GM18498 (cell line): ENCODE results near the gene IGF2R.

ENCODE experiments used
- ATAC-seq: cut with Tn5 transposase; IDR thresholded peaks from one replicate; pipeline ENCODE4 v1.9.1; 2021; ENCODE audit warnings: mild to moderate bottlenecking, moderate library complexity; ENCODE audit not compliant: unreplicated experiment

Gene IGF2R

DNA sequence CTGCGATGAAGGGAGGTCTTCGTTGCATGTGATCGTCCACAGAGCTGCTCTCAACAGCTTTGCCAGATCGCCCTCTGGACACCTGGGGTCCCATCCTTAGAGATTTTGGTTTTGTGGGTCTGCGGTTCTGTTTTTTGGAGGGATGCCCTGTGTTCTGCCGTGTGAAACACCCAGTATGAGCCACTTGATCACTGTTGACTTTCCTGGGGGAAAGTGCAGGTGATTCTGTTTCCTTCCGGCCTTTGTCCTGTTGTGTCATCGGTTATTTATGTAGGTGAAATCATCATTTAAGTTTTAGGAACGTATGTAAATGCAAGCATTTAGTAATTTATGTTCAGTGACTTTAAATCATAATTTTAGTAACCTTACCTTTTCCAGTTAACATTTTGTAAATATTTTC is 96.3 kb downstream of the IGF2R start:
- no peak for ATAC-seq

DNA sequence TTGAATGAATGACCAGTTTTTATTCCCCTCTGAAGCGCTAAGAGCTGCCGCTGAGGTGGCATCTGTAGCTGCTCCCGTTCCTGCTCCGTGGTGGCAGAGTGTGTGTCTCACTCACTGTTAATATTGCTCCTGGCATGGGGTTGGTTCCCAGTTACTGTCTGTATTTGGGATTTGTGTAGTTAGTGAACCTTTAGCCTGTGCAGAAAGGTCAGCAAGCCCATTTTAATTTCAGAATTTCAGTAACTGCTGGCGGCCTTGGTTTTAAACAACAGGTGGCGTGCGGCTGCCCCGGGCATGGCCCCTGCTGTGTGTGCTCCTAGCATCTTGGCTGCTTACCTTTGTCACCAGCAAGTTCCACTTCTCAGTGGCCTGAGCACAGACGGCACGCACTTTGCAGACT is 98.7 kb downstream of the IGF2R start:
- ATAC-seq, result no peak

DNA sequence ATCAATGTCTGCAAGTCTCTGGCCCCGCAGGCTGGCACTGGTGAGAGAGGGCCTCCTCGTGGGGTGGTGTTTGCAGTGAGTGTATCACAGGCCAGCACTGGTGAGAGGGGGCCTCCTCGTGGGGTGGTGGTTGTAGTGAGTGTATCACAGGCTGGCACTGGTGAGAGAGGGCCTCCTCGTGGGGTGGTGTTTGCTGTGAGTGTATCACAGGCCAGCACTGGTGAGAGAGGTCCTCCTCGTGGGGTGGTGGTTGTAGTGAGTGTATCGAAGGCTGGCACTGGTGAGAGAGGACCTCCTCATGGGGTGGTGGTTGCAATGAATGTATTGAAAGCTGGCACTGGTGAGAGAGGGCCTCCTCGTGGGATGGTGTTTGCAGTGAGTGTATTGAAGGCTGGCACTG is 99.5 kb downstream of the IGF2R start:
- ATAC-seq, result no peak

DNA sequence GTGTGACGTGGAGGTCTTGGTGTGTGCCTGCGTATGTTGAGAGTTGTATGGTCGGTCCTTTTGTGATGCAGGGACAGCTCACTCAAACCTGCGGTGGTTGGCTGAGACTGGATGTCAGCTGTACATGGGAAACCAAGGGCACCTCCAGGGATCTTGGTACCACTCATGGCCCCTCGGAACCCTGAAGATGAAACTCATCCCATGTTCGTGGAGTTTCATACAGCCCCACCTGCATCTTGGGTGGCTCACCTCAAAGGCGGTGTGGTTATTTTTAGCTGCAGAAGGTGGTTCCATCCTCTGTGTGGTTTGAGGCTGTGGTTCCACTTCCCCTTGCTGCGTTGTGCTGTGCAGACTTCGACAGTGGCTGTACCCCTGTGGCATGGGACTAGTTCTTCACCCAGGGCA is 100.2 kb downstream of the IGF2R start:
- ATAC-seq, result peak; percentile 95

DNA sequence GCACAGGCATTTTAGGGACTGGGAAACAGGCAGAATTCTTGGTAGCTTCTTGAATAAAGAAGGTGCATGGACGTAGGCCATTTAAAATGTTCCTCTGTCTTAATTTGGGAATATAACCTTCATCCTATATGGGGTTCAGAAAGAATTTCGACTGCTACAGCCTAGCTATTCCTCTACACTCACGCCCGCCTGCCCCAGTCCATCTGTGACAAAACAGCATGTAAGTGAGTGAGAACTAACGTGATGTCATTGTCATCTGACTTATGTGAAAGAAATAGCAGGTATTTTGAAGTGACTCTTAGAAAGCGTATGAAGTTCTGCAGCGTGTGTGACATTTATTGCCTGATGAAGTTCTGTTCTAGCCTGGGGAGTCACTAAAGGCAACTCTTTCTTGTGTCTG is 100.6 kb downstream of the IGF2R start:
- peak; percentile 3 for ATAC-seq

DNA sequence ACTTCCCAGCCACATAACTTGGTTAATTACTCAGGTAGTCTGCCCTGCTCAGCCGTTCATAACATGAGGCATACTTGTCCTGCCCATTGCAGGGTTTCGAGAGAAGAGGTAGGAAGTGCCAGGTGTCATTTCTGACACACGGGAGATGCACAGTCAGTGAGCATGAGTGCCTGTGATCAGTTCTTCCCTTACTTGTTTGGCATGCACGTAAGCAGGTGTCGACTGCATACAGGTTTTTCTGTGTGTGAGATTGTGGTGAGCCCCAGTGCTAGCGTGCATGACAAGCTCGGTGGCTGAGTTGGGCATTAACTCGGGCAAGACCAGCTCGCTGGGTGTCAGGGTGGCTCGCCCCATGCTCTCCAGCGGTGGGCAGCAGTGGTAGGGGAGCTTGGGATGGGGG is 101.5 kb downstream of the IGF2R start:
- ATAC-seq, result no peak

DNA sequence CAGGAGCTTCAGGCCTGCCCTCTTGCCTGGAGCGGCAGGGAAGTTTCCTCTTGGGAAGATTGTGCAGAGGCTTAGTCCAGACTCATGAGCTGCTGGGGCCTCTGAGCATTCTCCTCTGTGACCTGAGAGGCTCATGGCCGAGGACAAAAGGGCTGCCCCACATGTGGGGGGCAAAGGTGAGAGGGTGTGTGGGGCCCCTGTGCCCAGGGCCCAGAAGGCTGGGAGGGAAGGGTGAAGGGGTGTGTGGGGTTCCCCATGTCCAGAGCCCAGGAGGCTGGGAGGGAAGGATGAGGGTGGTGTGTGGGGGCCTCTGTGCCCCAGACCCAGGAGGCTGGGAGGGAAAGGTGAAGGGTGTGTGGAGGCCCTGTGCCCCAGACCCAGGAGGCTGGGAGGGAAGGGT is 101.9 kb downstream of the IGF2R start:
- ATAC-seq, result no peak

DNA sequence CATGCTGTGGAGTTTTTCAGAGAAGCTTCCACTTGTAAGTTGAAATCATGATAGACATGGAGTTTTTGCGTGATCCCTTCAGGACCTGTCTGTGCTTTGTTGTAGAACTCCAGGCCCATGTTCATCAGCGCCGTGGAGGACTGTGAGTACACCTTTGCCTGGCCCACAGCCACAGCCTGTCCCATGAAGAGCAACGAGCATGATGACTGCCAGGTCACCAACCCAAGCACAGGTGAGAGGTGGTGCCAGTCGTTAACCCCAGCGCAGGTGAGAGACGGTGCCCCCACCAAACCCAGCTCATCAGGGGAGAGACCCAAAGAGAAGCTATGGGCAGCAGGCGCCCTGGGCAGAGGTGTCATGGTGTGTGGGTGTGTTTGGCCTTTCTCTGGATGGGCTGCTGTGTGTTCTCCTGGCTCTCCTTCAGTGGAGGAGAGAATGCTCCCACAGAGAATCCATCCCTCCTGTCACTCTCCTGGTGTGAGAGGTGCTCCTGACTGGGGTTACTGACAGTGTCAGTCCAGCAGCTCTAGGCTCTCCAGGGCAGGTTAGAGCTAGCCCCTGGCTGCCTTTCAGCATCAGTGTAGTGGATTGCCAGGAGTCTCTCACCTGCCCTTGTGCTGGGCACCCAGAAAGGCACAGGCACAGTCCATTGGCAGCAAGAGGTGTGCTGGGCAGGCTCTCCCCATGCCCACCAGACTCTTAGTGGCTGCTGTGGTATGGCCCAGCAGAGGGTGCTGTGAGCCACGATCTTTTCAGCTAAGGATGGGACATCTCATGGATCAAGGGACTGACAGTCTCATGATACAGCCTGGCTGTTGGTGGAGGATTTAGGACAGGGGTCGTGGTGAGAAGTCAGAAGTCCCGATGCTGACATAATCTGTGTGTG is 103.2 kb downstream of the IGF2R start:
- no peak for ATAC-seq

DNA sequence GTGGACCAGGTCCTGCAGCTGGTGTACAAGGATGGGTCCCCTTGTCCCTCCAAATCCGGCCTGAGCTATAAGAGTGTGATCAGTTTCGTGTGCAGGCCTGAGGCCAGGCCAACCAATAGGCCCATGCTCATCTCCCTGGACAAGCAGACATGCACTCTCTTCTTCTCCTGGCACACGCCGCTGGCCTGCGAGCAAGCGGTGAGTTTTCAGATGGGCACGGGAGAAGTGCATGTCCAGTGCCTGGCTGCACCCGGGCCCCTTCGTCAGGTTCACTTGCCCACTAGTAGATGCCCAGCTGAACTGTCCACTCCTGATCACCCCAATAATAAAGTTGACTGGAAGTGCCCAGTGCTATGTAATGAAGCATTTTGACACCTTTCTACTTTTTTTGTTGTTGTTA is 104.4 kb downstream of the IGF2R start:
- no peak for ATAC-seq

DNA sequence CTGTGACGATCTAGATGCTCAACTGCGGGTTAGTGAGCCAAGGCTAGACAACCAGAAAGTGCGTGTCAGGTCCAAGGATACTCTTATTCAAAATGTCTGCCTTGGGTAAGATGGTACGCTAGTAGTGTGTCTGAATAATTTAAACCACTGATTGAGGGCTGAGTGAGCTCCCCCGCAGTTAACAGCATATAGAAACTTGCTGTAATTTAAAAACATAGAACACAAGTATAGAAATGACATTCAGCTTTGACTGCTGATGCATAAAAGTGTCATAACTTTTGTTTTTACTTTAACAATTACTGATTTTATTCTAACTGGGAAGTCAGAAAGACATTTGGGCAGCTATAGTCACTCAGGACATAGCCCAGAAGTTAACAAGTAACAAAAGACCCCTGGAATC is 107.1 kb downstream of the IGF2R start:
- ATAC-seq, result no peak

DNA sequence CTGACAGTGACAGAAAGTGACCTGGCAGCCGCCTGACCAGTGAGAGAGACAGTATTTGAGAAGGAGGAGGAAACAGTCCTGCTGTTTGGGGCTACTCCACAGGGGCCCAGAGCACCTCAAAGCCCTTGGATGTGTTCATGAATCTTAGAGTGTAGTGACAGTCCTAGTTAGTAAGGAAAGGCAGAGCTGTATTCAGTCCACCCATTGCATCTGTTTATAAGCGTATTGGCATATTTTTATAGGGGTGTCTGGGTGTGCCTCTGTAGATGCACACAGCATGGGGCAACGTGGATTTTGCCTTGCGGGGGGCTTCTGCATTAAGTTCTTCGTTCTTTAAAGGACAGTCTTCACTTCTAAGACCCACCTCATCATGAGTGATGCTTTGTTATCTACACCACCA is 108.1 kb downstream of the IGF2R start:
- ATAC-seq, result no peak

DNA sequence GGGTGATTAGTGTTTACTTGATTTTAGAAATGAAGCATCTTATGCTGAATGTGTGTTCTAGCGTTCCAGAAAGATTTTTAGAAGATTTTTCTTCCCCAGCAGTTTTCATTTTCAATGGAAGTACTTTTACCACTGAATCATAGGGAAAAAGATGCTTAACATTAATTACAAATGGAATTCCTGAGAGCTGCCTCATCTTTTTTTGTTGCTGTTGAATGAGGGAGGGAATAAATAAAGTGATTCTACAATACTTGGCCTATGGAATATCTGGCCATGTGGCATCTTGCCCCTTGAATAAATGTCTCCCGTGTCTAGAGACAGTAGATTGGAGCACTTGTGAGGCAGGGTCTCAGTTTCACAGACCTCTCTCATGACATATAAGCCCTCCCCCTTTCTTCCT is 108.6 kb downstream of the IGF2R start:
- no peak for ATAC-seq

DNA sequence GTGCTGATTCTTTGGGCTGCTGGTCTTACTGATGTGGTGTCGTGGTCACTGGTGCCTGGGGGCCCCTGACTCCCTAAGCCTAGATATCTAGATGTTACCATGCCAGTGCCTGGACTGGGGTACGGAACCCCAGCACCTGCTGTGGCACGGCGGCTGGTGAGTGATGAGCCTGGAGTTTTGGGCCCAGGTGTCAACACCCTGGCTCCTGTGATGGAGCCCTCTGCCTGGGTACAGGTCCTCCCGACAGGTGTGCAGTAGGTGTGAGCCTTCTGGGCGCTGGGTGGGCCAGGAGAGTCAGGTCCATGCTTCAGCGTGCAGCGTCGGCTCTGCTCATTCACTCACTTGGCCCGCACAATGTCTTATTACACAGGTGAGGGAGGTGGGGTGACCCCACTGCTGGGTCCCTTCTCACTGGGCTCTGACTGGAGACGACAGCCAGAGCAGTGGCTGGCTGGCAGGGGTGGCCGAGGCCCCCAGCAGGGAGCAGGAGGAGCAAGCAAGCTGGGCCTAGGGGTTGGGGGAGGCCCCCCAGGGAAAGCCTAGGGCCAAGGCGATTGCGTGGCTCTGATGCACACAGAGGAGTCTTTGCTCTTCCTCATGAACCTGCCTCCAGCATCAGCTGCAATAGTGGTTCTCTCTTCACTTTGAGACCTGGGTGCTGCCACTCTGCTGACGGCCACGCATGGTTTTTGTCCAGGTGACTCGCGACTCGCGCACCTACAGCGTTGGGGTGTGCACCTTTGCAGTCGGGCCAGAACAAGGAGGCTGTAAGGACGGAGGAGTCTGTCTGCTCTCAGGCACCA is 110.2 kb downstream of the IGF2R start:
- ATAC-seq, result no peak

DNA sequence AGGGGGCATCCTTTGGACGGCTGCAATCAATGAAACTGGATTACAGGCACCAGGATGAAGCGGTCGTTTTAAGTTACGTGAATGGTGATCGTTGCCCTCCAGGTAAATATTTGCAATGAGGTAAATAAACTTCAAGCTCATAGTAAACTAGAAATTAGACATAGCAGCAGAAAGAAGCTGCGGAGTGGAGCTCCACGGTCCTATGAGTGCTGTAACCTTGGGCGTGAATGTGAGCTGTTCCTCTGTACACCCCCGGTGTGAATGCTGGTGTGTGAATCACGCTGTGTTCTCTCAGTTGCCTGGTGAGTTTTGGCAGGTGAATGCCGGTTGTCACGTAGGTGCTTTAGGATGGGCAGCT is 110.8 kb downstream of the IGF2R start:
- no peak for ATAC-seq

DNA sequence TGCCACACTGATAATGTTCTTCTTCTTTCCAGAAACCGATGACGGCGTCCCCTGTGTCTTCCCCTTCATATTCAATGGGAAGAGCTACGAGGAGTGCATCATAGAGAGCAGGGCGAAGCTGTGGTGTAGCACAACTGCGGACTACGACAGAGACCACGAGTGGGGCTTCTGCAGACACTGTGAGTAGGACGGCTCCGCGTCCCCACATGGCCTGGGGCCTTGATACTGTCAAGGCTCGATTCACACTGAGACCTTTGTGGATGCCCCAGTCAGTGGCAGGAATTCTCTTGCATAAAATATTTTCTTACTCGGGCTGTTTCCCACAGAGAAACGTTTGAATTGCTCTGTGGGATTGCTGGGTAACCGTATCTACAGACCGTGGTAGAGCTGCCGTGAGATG is 111.2 kb downstream of the IGF2R start:
- ATAC-seq, result no peak

DNA sequence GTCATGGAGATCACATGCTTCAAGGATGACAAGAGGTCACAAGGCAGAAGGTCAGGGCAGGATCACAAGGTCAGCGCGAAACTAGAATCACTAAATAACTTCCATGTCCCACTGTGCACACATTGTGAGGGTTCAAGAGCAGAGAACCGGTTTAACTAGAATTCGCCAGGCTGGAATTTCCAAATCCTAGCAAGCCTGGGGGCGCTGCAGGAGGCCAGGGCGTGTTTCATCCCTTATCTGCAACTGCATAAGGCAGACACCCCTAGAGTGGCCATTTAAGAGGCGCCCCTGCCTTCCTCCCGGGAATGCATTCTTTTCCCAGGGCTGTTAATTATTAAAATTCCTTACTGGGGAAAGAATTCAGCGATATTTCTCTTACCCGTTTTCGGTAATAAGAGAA is 112.5 kb downstream of the IGF2R start:
- ATAC-seq, result no peak

DNA sequence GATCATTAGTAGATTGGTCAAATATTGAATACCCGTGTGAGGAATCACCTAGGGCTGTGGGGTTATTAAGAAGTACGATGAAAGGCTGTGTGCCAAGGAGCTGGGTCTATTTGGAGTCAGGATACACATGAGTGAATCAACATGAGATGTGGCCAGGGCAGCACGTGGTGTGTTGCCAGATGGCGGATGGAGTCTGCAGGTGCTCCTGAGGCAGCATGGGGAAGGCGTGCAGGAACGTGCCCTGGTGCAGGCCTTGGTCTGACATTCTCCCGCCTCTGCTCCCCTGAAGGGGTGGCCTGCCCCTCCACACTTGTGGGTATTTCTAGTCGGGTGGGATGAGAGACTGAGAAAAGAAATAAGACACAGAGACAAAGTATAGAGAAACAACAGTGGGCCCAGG is 113.7 kb downstream of the IGF2R start:
- ATAC-seq, result no peak

DNA sequence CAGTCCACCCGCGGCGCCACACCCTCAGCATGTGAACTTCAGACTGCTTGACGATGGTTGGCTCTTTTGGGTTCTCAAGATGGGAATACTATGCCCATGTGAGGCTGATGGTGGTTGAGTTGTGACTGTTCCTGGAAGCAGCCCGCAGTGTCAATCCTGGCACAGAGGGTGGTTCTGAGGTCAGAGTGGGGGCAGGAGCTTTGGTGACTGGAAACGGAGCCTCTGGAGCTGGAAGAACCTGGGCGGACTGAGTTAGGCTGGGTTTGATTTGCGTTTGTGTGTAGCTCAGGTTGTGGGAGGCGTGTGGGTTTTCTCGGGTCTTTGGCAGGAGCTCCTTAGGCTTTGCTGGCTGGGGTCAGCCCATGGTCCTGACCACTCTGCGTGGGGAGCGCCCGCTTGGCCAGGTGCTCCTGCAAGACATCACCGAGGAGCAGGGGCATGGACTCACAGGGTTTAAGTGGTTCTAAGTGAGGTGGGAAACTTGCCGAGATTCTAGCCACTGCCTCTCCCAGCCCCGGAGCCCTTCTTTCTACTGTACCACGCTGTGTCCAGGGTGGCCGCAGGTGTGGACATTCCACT is 115.4 kb downstream of the IGF2R start:
- ATAC-seq, result no peak

DNA sequence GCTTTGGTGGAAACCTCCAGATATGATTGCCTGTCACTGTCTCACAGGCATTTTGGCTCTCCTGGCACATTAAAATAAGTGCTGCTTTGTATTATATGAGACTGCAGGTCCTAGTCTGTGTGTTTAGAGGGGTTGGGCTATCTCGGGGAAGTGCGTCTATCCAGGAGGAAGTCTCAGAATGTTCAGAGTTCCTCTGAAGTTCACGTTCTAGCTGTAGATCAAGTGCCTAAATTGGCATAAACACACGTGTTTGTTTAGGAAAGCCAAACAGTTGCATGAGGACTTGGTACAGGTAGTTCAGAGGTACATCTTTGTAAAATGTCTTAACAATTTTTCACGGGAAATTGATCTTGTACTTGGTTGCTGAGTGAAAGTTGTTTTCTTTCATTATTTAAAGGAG is 116.3 kb downstream of the IGF2R start:
- no peak for ATAC-seq

DNA sequence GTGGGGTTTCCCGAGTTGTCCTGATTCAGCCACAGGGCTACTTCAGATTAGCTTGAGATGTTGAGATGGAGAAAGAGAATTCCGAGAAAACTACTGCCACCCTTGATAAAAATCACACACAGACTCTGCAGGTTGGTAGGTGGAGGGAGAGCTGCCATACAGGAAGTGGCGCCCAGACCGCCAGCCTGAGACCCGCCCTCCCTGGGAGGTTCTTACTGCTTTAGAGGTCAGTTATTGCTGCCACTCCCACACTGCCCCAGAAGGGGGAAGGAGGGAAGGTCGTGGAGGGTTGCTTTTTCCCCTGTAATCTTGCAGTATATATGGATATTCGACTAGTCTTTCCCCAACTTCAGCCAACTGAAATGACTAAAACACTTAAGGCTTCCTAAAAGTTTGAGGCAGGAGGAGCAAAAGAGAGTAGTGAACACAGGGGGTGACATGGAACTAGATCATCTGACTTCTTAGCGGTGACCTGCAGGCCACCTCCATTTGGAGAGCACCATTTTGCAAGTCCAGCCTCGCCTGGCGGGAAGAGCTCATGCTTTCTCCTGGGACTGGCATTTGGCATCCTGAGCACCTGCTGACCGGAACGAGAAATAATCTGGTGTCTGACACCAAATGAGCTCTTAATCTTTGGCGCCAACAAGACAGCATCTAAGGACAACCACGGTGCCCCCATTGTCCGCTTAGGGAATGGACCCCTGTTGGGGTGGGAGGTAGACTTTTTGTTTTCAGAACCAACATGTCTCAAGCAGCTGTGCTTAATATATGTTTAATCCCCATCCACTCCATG is 117.0 kb downstream of the IGF2R start:
- no peak for ATAC-seq

DNA sequence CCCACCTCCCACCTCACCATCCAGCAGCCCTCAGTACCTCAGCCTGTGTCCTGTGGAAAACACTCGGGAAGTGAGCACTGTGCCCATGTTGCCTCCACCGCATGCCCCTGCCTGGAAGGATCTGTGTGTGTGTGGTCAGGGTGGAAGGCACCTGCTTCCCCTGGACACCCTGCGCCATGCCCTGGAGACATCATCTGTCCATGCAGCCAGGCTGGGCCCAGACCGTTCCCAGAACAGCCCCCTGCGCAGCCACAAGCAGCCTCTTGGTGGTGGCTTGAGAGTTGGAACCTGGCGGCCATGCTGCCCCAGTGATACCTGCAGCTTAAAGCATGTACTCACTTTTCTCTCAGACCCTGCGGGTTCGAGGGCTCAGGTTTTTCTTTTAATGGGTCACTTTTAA is 117.9 kb downstream of the IGF2R start:
- ATAC-seq, result no peak
